HG02623 (cell line): Measurements from ENCODE around the gene GPC6.

Experiments
- ATAC-seq: cut with Tn5 transposase; IDR thresholded peaks from one replicate; pipeline ENCODE4 v1.9.1; 2021; ENCODE audit warnings: moderate library complexity; ENCODE audit not compliant: unreplicated experiment

Gene GPC6

DNA sequence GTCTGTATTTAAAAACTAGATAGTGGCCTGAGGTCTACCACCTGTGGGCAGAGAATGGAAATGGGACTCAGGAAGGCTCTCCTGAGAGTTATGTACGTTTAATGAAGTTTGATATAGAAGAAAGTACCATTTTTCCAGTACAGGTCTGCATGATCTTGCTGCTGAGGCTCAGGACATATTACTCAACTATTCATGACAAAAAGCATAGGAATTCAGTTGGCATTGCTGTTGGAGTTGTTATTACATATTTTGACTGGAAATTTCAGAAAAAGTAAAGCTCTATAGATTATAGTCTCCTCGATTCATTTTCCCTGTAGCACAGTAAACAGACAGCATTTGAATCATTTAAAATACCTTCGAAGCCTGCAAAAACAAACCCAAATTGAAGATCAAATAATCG lies 783.1 kb downstream of the GPC6 start:
- no peak for ATAC-seq

DNA sequence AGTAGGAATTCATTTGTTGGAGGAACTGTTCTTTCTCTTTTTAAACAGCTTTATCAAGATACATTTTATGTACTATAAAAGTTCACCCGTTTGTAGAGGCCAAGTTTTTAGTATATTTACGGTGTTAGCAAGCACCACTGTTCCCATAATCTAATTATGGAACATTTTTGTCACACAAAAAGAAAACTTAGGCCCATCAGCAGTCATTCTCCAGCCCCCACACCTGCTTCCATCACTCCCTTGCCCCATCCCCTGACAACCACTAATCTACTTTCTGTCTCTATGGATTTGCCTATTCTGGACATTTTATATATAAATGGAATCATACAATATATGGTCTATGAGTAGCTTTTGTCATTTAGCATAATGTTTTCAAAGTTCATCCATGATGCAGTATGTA lies 787.9 kb downstream of the GPC6 start:
- no peak for ATAC-seq

- no peak for ATAC-seq
Measured at GRCh38 chr13:94020426-94020825, 793.8 kb downstream of the GPC6 start.

- no peak for ATAC-seq
Measured at GRCh38 chr13:94020833-94021232, 794.2 kb downstream of the GPC6 start.

GRCh38 chr13:94028234-94028633 lies 801.6 kb downstream of the GPC6 start:
- ATAC-seq: no peak

- no peak for ATAC-seq
Measured at GRCh38 chr13:94028650-94029049, 802.0 kb downstream of the GPC6 start.

DNA sequence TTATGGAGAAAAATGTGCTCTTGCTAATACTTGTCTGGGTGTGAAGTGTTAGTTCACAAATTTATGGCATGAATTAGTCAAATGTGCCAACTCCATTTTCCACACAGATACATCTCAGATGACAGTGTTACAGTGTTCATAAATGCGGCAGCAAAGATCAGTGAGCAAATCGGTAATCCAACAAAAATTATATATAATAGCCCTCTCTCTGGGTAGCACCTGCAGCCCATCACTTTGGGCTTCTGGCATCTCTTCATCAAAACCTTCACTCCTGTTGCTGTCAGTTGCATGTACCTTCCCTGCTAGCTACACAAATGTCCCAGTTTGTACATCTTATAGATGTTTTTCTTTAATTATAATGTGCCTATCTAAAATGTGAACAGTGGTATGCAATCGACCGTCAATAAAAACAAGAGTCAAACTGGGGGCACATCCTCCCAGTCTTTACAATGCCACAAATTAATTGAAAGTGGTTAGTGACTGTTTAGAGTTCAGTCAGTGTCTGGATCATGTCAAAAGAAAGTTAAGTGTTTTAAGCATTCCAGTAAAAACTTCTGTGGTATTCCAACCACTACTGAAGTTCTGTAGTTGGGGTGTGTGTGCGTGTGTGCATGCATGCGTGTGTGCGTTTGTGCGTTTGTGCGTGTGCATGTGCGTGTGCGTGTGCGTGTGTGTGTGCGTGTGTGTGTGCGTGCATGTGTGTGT lies 804.0 kb downstream of the GPC6 start:
- no peak for ATAC-seq

DNA sequence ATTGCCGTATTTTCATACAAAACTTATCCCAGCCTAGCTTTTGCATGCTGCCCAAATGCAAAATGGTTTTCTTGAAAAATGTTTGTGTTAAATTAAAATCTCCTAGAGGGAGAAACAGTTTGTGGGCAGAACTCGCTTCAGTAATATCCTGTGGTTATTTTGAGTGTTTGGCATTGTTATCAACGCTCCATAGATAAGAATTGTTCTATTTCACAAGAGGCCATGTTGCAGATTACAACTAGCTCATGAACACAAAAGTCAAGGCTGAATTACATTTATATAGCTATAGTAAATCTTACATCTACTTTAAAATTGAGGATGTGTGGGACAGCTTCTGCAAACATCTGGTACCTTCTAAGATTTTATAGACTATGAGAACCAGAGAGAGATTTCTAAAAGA lies 805.0 kb downstream of the GPC6 start:
- no peak for ATAC-seq

DNA sequence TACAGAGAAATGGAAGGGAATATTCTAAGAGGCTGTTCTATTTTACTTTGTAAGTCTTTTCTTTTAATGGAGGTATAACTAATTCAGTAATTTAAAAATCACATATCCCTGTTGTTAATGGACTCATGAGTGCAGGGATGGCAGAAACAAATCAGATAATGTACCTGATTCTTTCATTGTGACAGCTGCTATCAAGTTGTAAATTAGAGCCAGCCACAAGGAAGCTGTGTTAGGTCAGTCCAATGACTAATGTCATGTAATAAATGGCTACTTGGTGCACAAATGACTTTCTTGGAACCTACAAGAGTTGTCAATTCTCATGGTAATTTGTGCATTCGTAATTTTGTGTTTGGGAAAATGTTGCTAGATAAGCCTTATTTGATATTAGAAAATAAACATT lies 806.5 kb downstream of the GPC6 start:
- ATAC-seq: no peak

DNA sequence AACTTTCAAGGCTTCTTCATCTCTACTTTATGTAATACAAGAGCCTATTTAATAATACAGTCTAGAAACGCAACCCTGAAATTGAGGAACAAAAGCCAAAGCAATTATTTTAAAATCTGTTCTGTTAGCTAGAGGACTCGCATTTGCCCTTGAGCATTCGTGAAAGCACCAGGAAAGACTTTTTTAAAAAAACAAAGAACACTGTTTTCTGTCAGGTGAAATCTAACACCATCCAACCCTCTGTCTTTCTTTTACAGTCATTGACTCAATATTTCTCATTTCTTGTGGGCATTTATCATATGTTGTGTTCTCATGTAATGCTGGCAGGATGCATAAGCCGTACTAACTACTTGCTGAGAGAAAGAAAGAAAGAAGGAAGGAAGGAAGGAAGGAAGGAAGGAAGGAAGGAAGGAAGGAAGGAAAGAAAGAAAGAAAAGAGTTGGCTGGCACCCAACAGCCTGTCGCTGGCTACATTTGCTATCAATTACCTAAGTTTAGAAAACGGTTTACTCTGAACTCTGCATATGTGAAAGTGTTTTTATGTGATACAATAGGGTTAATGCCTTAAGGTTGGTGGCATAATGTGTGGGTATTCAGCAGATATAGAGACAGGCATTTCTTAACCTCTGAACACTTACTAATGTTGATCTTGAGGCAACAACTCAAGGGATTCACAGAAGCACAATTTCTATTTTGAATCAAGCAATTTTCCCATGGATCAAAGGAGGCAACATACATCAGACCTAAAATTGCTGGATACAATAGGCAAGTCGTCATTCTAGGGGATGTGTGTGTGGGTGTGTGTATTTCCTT lies 807.4 kb downstream of the GPC6 start:
- no peak for ATAC-seq

- ATAC-seq: no peak
Measured at GRCh38 chr13:94050039-94050438, 823.4 kb downstream of the GPC6 start.

DNA sequence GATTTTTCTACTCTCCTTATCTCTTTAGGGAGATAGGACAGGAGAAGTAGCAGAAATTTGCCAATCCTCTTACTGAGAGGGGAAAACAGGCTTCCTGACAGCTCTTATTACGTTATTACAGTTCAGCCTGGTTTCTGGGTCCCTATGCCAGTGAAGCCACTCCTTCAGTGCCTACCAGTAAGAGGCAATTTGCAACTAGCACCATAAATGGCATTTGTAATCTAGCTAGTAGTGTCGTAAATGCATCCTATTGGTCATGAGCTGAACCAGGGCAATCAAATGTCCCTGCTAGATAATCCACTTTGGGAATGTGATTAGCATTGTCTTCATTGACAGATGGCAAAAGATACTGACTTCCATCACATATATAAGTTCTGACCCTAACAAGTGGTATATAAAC lies 824.1 kb downstream of the GPC6 start:
- no peak for ATAC-seq

DNA sequence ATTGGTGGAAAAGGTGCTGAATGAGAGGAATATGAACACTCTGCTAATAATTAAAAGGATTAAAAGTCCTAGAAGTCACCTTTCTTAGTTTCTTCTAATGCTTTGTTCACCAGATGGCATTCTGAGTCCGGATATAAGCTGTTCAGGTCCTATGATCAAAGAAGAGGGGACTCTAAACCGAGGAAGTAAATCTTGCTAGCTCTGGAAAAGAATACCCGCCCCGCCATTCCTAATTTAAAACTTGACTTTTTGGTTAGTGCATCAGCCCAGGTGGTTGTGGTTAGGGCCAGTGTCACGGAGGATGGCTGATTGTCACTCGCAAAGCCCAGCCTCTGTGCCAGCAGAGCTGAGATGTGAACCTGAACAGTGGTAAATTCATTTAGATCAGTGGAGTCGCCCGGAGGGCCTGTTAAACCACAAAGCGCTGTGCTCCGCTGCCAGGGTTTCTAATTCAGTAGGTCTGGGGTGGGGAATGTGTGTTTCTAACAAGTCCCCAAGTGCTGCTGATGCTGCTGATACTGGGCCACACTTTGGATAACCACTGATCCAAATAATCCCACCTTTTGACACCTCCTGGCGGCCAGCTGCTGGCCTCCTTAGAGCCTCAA lies 827.5 kb downstream of the GPC6 start:
- no peak for ATAC-seq

DNA sequence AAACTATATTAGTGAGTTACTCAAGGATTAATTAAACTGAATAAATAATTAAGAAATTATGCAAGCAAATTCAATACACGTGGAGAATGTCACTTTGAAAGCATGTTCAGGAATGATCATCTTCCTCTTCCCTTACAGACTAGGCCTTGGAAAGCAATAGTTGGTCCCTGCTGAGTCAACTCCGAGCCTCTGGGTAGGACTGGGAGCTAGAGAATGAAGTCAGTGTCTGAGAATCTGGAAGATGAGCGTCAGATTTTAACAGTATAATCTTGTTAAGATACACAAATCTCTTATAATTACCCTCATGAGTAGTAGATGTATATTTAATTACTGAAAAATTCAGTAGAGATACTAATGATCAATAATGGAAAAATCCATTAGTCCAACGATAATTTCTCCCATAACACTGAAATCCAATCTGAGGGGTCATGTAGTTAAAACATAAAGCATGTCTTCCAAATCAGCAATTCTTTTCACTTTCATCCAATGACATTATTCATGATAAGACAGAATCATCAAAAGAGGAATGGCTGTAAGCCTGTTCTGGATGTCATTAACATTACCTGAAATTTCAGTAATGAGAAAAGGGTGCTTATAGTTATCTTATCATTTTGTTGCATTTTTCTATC lies 829.9 kb downstream of the GPC6 start:
- no peak for ATAC-seq

DNA sequence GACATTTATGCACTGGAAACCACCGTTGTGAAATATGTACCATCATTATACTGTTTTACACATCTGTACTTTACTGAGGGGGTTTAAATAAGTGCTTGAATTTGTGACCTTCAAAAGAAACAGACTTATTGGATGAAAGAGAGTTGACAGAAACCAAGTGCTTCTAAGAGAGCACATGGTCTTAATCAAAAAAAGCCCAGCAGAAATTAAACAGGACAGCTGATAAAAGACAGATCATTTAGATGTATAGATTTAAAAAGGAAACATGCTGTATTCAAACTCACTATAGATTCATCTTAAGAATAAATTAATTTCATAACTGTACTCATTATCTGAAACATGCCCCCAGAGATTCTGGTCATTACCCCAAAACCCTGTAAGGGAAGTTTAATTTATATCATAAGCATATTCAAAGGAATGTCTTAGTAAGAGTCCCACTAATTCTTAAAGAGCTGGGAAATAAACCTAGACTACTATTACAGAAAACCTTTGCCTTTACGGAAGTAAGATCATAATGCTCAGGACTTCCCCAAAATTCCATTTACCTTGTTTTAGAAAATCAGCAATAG lies 831.1 kb downstream of the GPC6 start:
- no peak for ATAC-seq

DNA sequence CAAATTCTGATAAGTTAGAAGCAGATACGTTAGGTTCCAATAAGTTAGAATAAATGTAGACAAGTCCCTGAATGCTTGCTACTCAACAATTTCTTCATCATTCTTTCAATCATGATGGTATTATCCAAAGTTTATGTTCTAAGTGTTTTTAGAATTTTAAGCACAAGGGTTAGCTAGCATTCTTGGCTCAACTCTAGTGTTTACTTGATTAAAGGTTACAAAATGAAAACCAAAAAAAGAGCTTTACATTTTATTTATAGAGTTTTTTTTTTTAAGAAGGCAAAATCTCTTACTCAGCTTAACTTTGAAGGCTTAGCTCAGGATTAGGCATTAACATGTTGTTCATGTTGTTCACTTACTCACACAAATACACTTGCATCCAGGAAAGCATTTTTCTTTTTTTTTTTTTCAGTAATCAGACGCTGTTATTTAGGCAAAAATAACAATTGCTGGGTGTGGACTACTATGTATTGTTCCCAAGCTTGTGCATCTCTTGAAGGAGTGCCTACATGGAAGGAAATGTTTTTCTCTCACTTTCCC lies 832.3 kb downstream of the GPC6 start:
- no peak for ATAC-seq

DNA sequence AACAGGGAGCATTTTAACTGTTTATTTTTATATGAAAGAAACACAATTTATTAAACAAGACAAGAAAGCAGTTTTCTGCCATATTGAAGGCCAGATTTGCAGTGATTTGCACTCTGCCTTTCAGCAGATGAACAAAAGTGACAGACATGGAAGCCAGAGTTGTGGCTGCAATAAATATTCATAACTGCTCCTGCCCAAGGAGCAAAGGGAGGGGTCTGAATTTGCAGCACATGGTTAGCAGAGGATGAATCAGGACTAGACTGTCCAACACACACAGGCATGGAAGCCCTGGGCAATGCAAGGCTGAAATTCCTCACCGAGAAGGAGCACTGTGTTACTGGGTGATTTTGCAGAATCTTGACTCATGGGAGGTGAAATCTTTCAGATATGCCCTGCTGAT lies 834.7 kb downstream of the GPC6 start:
- ATAC-seq: no peak

DNA sequence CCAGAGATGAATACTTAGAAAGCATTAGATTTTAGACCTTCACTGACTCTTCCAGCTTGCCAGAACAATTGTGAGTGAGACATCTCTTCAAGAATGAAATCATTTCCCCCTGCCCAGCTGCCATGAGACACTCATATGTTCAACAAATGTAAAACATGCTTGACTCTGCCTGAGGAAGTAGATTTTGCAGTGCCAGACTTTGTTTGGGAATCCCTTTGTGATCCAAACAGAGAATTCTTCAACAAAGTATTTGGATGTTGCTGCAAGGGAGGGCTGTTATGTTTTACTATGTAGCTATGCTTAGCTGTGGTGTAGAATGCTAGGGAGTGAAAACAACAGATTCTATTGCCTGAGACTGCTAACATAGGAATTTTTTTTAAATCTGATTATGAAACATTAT lies 836.5 kb downstream of the GPC6 start:
- ATAC-seq: no peak

GRCh38 chr13:94063848-94064247 lies 837.2 kb downstream of the GPC6 start:
- no peak for ATAC-seq

DNA sequence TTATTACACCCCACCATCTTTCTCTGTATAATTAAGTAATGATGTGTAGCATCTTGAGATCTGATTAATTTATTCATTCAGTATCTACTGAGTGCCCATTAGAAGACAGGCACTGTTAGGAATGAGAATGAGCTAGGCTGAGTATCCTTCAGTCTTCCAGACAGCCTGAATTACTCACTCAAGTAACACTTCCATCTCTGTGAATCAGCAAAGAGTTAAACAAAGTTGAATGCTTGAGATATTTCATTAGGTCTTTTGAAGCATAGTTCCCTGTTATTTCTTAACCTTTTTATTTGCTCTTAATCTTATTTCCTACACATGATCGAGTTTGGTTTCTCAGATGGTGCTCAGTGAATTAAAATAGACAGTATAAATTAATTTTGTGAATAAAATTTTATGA lies 839.1 kb downstream of the GPC6 start:
- ATAC-seq: no peak
